Activated gamma-delta T cell (primary cell): ENCODE data around the gene PGLYRP1.

ENCODE experiments used
- DNase-seq: peaks from one replicate; lab custom pipeline; 2025; lab: John Stamatoyannopoulos, UW
- total RNA-seq, 2 donors: gene quantifications; one replicate each; lab custom pipeline; 2026; lab: John Stamatoyannopoulos, UW

PGLYRP1 gene, protein sequence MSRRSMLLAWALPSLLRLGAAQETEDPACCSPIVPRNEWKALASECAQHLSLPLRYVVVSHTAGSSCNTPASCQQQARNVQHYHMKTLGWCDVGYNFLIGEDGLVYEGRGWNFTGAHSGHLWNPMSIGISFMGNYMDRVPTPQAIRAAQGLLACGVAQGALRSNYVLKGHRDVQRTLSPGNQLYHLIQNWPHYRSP
- total RNA-seq = 0 reads per million in 2 donors

DNA sequence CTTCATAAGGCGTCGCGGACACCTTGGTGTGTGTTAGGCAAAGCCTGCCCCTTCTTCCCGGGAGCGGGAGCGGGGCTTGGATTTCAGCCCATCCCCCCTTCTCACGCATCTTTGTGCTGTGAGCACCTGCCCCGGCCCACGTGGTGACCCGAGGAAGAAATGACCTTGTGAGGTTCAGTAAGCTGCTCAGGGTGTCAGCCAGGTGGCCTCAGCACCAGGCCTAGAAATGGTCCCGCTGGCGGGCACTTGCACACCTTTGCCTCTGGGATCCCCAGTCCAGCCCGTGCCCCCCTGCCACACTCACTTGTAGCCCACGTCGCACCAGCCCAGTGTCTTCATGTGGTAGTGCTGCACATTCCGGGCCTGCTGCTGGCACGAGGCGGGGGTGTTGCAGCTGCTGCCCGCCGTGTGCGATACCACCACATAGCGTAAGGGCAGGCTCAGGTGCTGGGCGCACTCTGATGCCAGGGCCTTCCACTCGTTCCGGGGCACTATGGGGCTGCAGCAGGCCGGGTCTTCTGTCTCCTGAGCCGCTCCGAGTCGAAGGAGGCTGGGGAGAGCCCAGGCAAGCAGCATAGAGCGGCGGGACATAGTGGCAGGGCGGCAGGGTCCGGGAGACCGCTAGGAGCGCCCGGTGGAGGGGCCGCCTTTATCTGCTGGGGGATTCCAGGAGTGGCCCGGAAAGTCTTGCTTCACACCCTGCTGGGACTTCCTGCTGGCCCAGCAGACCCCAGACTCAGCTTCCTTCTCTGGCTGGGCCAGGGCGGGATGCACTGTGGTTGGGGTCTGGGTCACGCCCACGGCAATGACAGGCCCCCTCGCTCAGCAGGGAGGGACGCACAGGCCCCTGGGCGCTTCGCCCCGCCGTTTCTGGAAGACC, at the start of gene PGLYRP1:
Gene PGLYRP1, minus strand, starts transcription at position 623 of the 880 bp plus-strand sequence. Its CDS starts 32 bp downstream, at position 591.
- no peak for DNase-seq

DNA sequence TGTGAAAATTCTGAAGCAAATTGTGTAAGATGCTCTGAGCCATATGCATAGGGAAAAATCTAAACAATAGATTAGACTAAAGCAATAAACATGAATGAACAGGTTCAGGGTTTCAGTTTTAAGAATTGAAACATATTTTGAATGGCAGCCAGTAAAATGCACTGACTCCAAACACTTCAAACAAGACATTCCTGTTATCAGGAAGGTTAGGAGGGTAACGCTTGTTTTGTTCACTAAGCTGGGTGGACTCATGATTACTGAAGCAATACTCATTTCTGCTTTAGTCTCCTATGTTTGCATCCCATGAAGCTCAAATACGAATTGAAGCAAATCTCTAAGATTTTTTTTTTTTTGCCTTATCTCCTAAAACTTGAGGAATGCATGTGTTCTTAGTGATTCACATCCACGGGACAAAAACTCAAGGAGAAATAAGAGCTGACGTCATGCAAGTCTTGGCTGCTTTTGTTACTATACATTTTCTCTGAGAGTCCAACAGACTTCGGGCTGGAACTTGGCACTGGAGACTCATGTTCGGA, 47.0 kb upstream of the PGLYRP1 start:
- DNase-seq = no peak

DNA sequence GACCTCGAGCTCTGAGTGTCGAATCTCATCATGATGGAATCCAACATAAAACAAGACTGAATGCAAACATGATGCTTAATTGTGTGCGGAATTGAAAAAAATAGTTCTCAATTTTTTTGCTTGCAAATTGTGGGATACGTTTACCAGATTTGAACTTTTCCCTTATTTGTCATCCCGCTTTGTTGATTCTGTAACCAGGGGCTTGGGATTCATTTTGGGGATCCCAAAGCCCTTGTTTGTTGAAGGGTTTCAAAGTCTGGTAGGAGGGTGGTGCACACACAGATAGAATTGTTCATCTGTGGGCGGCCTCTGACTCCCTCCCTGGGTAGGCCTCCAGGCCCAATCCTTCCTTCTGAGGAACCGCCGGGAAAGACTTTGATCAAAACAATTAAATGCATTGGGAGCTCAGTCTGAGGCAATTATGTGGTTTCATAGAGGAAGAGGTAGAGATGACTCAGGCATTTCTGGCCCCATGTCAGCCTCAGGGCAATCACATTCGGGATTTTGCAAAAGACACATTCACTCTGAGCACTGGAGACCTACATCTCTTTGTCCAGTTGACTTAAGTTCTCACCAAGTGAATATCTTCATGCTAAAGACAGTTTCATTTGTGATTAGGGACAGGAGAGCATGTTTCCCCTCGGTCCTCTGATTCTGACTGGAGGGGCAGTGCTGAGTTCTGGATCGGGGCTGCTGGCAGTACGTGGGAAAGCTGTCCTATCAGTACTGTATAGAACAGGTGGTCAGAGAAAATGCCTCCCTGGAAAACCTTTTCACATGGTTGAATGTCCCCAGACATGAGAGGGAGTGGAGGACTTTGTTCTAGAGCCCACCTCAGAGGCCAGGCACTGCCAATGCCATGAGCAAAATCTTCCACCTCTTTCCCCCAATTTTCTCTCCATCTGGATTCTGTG, 45.7 kb upstream of the PGLYRP1 start:
- no peak for DNase-seq

DNA sequence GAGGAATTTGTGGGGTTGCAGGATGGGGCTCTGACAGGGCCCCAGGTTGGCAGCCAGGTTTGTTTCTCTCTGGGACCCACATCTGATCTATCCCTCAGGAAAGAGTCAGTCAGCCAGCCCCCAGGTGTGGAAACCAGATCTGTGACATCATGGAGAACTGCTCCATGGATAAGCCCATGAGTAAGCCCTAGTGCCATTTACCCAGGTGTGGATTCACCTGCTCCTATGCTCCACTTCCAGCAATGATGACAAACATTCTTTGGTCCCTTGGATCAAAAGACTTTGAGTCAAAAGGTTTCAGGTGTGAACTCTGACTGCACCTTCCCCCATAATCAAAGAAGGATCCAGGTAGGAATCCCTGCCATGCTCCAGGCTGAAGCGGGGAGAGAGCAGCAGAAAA, 44.8 kb upstream of the PGLYRP1 start:
- no peak for DNase-seq

DNA sequence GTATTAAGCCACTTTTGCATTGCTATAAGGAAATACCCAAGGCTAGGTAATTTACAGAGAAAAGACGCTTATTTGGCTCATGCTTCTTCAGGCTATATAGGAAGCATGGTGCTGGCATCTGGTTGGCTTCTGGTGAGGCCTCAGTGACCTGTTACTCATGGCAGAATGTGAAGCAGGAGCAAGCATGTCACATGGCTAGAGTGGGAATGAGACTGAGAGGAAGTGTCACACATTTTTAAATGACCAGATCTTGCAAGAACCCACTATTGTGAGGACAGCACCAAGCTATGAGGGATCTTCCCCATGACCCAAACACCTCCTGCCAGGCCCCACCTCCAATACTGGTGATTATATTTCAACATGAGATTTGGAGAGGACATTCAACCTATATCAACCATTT, 43.6 kb upstream of the PGLYRP1 start:
- no peak for DNase-seq

DNA sequence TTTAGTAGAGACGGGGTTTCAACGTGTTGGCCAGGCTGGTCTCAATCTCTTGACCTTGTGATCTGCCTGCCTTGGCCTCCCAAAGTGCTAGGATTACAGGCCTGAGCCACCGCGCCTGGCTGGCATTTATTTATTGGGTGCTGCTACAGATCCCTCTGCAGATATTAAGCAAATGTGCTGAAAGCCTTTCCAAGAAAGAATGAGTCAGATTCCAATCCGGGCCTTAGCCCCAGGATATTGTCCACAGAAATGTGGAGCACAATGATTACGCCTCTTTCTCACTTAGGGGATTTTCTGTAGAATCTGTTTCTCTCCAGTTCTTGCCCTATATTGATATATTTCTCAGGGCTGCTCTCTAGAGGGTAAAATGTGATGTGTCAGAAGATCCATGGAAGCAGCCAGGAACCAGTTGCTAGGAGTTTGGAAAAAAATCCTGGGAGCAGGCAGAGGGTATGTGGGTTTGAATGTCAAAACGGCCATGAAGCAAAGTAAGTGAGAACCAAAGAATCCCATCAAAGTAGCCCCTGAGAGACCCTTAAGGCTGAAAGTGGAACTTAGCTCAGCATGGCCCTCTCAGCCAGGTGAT, 42.7 kb upstream of the PGLYRP1 start:
- no peak for DNase-seq

DNA sequence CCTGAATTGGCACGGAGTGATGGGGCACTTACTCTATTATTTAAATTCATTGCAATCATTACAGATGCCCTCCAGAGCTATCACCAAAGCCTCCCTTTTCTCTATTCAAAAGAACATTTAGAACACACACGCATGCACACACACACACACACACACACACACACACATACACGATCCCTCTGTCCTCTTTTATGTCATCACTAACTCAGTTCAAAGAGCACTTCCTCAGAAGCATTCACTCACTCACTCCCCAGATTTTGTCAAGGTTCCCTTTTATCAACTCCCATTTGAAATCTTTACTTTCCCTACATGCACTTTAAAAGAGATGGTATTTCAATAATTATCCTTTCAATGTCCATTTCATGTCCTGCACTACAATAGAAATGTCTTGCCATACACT, 40.3 kb upstream of the PGLYRP1 start:
- DNase-seq = no peak

DNA sequence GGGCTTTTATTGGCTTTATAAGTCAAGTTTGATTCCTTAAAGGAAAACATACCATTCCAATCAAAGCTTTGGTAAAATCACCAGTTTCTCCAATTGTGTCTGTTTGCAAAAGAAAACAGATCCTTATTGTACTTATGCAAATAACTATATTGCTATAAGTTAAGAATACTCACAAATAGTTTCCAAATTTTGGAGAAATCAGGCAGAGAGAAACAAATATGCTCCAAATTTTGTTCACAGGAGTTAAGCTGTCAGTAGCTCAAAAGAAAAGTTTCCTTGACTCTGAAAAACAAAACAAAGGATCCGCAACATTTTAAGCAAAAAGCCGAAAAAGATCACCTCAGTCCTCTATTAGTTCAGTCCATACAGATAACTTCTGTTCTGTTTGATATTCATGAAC, 37.2 kb upstream of the PGLYRP1 start:
- no peak for DNase-seq

DNA sequence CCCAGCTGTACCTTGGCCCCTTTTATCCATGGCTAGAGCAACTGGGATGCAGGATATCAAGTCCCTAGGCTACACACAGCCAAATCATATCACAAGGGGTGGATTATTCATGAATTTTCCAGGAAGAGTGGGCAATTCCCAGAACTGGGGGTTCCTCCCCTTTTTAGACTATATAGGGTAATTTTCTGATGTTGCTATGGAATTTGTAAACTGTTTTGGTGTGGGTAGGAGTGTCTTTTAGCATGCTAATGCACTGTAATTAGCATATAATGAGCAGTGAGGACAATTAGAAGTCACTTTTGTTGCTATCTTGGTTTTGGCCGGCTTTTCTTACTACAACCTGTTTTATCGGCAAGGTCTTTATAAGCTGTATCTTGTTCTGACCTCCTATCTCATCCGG, 35.9 kb upstream of the PGLYRP1 start:
- DNase-seq = no peak

DNA sequence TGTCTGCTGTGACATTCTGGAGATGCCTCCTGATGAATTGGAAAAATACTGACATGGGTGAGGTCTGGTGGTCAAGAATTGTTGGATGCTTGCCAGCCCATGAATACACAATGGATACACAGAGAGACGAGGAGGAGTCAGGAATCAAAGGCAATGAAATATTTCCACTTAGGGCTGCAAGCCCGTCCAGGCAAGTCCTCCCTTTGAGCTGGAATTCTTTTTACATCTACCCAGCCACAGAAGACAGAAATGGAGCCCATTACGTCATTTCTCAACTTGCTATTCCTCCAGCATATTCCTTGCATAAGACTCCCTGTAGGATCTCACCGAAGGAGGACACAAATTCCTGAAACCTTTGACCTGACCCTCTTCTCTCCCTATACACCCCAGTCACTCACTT, 33.7 kb upstream of the PGLYRP1 start:
- no peak for DNase-seq

DNA sequence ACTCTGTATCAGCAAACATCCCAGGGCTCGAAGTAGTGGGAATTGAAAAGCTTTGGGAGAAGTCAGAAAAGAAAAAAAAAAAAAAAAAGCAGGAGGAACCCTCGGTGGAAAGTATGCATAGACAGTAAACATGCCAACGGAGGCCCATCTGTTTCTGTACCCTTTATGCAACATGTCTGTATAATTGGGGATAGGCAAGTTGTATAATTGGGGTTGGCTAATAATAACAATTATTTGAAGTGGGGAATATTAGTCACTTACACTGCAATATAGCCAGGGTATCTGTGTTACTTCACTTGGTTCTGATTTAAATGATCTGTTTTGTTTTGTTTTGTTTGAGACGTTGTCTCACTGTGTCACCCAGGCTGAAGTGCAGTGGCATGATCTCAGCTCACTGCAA, 30.0 kb upstream of the PGLYRP1 start:
- DNase-seq = no peak

DNA sequence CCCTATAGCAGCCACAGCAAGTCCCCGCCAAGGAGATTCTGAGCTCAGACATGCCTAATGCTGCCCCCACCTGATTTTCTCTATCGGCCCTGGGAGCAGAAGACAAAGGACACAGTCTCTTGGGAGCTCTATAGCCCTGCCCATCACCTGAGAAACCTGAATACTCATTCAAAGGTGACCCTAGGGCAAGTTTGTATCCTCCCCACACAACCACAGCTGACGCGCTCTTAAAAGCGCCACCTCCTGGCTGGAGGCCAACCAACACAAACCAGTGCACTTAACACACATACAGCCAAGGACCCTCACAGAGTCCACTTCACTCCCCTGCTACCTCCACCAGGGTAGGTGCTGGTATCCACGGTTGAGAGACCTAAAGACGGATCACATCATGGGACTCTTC, 26.7 kb upstream of the PGLYRP1 start:
- no peak for DNase-seq

DNA sequence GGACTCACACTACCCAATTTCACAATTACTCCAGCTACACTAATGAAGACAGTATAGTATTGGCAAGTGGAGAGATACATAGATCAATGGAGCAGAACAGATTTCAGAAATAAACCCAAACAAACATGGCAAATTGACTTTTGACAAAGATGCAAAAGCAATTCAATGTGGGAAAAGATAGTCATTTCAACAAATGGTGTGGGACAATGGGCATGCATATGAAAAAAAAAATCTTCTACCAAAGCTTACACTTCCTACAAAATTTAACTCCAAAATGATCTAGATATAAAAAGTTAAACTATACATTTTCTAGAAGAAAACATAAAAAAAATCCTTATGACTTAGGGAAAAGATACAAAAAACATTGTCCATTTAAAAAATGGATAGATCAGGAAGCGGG, 20.7 kb upstream of the PGLYRP1 start:
- DNase-seq = no peak

DNA sequence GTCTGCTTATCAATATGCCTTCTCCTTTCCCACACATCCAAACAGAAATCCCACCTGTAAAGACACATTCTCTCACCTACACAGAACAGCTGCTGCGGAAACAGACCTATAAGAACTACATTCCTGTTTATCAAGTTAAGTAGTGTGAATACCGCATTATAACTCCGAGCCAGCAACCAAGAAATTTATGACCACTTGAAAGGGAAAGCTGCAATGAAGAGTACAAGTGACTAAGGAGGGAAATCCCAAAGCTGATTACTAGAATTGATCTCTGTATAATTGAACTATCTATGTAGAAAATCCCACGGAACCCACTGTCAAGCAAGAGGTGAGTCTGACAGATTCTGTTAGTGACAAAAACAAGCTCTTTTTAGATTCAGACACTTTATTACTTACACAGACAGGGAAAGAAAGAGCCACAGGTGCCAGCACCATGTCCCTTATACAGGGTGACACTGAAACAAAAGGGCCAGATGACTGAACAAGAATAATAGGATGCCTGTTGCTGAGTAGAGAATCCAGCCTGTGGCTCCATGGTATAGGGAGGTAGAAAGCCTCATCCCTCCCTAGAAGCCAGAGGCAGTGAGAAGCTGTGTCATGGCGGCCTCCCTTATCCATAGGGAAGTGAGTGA, 19.5 kb upstream of the PGLYRP1 start:
- no peak for DNase-seq

DNA sequence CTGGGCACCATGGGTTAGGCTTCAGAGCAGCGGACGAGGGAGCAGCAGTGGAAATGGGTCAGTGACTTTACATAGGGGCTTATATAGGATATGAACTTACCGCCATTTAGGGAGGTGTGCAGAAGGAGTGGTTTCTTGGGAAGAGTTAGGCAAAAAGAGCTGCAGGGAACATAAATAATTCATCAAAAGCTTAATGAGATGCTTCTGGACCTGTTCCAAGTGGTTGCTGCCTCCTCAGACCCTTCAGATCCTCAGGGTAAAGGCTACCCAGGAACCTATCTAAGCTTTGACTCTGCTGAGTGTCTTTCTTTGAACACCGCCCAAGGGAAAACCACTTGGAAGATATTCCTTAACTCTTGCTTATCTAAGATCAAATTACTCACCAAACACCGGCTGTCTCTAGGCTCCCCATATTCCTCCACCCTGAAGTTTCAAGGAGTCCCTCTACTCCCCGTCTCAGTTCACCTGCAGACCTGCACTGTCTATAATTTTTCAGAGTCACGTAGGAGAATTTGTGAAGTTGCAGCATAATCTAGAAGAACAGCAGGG, 18.2 kb upstream of the PGLYRP1 start, which contains the start of gene IGFL4:
Gene IGFL4, minus strand, starts transcription at position 51 of the 549 bp plus-strand sequence. Its CDS starts 40 bp downstream, at position 11.
- DNase-seq = no peak

DNA sequence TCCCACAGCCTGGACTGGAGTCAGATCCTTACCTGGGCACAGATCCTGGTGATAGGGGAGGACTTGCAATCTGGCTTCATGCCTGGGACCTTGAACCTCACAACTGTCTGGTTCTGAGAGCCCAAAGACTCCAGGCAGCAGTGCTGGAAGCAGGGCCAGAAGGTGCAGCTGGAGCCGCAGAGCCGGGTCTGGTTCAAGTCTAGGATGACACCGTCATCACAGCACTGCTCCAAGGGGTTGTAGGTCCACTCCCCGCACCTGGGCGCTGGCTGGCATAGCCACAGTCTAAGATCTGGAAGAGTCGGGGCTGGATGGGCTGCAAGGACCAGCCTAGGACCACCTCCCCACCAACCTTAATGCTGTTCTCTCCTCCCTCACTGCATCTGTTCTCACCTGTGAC, 17.3 kb upstream of the PGLYRP1 start:
- DNase-seq = no peak

DNA sequence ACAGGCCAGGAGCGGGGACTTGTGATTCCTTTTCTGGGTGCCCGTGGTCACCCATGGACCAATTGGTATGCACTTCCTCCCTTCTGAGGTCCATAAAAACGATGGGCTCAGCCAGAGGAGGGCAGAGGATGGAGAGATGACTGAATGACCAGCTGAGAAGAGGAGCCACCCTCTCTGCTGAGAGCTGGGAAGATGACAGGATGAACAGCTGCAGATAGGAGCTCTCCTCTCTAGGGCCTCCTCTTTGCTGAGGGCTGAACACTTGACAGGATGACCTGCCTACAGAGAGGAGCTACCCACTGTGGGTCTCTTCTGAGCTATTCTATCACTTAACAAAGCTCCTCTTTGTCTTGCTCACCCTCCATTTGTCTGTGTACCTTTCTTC, 13.9 kb upstream of the PGLYRP1 start:
- DNase-seq = no peak

DNA sequence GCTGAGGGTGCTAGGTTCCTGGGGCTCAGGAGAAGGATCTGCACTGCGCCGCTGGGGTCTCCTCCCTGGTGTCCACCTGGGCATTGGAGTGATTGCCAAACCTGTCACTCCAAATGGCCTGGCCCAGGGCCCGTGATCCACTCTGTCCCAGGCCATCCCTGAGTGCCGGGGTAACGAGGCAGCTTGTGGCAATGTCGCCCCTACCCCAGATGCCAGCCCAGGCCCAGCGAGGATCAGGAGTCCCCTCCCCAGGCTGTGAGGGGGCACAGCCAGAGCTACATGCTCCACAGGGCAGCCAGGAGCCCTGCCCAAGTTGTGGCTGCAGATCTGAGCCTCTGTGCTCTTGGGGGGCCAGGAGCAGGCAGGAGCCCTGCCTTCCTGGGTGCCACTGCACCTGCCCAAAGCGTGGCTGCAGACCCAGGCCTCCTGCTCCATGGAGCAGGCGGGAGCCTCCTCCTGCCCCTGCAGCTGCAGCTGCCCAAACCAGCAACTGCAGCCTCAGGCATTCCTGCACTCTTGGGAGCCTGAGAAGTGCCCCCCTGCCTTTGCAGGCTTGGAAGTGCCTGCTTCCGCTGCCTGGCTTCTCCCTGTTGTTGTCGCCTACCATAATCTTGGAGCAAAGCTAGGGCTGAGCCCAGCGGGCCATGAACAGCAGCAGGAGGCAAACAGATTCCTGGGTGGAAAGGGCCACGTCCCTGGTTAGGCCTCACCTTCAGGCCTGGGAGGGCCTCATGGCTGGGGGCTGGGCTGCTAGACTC, 13.3 kb upstream of the PGLYRP1 start:
- DNase-seq = no peak

DNA sequence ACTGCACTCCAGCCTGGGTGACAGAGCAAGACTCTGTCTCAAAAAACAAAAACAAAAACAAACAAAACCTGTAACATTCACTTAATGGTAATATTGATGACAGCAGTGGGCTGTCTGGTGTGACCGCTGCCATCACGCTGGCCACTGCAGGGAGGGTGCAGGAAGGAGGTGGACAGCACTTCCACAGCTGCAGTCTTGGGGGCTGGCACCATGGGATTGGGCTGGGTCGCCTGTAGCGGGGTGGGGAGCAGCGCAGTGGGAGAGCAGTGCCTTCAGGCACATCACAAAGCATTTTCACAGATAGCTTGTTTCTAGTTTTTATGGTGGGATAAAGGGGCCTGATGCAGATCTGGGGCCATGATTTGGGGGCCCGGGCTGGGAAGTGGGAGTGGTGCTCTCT, 12.7 kb upstream of the PGLYRP1 start:
- DNase-seq = no peak

DNA sequence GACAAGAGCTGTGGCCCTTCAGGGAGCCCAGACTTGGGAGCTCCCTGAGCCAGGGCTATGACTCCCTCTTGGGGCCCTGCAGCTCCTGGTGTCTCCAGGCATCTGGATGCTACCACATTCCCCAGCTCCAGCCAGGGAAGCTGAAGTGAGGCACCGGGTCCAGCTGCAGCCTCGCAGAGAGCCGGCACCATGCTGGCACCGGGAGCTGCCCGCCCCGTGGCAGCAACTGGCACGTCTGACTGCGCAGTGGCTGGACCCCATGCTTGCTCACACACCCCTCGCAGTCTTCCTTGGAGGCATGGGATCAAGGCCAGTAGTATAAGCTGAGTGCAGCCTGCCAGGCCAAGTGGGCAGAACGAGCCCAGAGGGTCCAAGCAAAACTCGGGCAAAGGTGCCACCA, 10.5 kb upstream of the PGLYRP1 start:
- no peak for DNase-seq
